Measurements from ENCODE around the gene PSMD11.
"Not testable (repeated sequence)": the region's sequence is repeated elsewhere in the genome, so short reads cannot be mapped to it uniquely, and the experiment has no call there.

PSMD11 gene

GRCh38 chr17:32444301-32445073, at the start of gene PSMD11:
PSMD11 (plus strand) TSS chr17:32444510; CDS start chr17:32444524, 14 bp downstream.
- H3K4me3 ChIP-seq (ENCODE audit: low read length) = peak within 1 kb of the TSS; percentile 96
- no peak for TF ChIP-seq ZNF274 (IDR thresholded peaks at IDR 0.05; ENCODE audit: low read depth, low read length)

GRCh38 chr17:32396343-32396742, 48.0 kb upstream of the PSMD11 start:
- TF ChIP-seq ZNF274 (IDR thresholded peaks at IDR 0.05; ENCODE audit: low read depth, low read length) = no peak
- H3K4me3 ChIP-seq (ENCODE audit: low read length) = no peak overlapping the region

GRCh38 chr17:32398946-32399345, 45.4 kb upstream of the PSMD11 start:
- no peak for TF ChIP-seq ZNF274 (IDR thresholded peaks at IDR 0.05; ENCODE audit: low read depth, low read length)
- H3K4me3 ChIP-seq (ENCODE audit: low read length) = no peak overlapping the region

GRCh38 chr17:32410085-32410484, 34.2 kb upstream of the PSMD11 start:
- H3K4me3 ChIP-seq (ENCODE audit: low read length) = not testable (repeated sequence)

GRCh38 chr17:32426894-32427293, 17.4 kb upstream of the PSMD11 start:
- H3K4me3 ChIP-seq (ENCODE audit: low read length) = no peak overlapping the region
- TF ChIP-seq ZNF274 (IDR thresholded peaks at IDR 0.05; ENCODE audit: low read depth, low read length) = no peak

- TF ChIP-seq ZNF274 (IDR thresholded peaks at IDR 0.05; ENCODE audit: low read depth, low read length) = no peak
Observed at GRCh38 chr17:32429598-32429997, 14.7 kb upstream of the PSMD11 start.

DNA sequence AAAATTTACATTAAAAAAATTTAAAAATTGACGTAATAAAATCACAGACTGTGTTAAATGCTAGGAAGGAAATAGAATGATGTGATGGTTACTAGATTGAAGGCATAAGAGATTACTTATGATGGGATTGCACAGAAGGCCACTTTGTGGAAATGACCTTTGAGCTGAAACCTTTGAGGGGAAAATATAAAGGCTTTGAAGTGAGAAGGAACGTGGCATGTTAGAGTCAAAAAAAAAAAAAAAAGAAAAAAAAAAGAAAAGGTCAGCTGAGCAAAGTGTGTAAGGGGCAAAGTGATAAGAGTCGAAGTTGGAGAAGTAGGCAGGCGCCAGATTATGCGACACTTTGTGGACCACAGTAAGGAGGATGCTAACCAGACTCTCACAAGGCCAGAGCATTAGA, 3.6 kb upstream of the PSMD11 start:
- TF ChIP-seq ZNF274 (IDR thresholded peaks at IDR 0.05; ENCODE audit: low read depth, low read length) = no peak

More at GRCh38 chr17:32429598-32429997, 14.7 kb upstream of the PSMD11 start:
- no peak overlapping the region for H3K4me3 ChIP-seq (ENCODE audit: low read length)

GRCh38 chr17:32441886-32442285, 2.4 kb upstream of the PSMD11 start:
- TF ChIP-seq ZNF274 (IDR thresholded peaks at IDR 0.05; ENCODE audit: low read depth, low read length) = no peak
- no peak overlapping the region for H3K4me3 ChIP-seq (ENCODE audit: low read length)

More for the DNA sequence above, 3.6 kb upstream of the PSMD11 start:
- H3K4me3 ChIP-seq (ENCODE audit: low read length) = no peak overlapping the region

GRCh38 chr17:32443827-32444300, 446 bp upstream of the PSMD11 start:
- TF ChIP-seq ZNF274 (IDR thresholded peaks at IDR 0.05; ENCODE audit: low read depth, low read length) = no peak
- H3K4me3 ChIP-seq (ENCODE audit: low read length) = peak overlapping the region; percentile 76

DNA sequence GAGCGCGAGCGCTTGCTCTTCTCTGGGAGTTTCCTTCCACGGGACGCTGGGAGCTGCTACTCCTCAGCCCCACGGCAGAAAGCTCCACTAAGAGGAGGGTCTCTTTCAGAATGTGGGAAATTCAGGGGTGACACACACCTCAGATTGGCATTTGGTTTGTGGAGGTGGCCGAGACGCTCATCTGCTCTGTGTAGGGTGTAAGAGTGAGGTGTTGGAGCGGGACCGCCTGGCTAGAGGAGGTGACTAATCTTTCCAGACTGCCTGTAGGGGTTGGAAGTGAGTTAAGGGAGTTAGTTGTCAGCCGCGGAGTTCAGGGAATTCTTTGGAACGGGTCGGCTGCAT, 735 bp downstream of the PSMD11 start:
- peak overlapping the region; percentile 96 for H3K4me3 ChIP-seq (ENCODE audit: low read length)
- TF ChIP-seq ZNF274 (IDR thresholded peaks at IDR 0.05; ENCODE audit: low read depth, low read length) = no peak

DNA sequence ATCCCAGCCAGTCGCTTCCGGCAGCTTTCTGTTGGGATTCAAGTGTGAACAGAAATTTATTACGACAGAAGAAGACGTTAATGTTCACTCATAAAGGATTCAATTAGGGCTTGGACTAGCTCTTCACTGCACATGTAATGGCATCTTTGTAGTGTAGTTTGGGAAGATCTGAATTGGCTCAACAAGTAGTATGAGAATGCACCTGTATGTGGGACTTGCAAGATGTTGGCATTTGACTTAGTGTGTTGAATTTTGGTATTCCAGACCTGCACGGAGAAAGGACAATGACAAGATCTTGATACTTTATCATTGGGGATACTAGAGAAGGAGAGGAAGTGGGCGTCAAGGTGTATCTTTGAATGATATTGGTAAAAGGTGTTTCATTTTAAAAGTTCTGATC, 1.2 kb downstream of the PSMD11 start:
- no peak for TF ChIP-seq ZNF274 (IDR thresholded peaks at IDR 0.05; ENCODE audit: low read depth, low read length)

GRCh38 chr17:32445971-32446370, 1.7 kb downstream of the PSMD11 start:
- TF ChIP-seq ZNF274 (IDR thresholded peaks at IDR 0.05; ENCODE audit: low read depth, low read length) = no peak
- peak overlapping the region; percentile 96; the same call in 1 of the 2 replicates for H3K4me3 ChIP-seq (ENCODE audit: low read length)

More for the DNA sequence above, 1.2 kb downstream of the PSMD11 start:
- H3K4me3 ChIP-seq (ENCODE audit: low read length) = peak overlapping the region; percentile 96

DNA sequence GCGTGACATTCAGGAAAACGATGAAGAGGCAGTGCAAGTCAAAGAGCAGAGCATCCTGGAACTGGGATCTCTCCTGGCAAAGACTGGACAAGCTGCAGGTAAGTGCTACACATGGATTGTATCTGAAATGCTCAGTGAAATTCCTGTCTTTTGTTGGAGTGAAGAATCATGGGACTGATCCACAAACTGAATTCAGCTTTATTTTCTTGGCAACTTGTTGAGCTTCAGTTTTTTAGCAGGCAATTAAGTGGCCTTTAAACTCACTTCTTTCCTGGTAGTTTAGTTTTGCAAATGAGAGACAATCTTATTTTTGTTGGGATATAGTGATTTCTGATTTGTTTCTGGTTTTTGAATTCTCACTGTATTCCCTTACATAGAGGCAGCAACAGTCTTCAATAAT, 2.6 kb downstream of the PSMD11 start:
- no peak for TF ChIP-seq ZNF274 (IDR thresholded peaks at IDR 0.05; ENCODE audit: low read depth, low read length)
- 0 out of 2 replicates have a peak overlapping the region, but pooled peaks have one; percentile 26 for H3K4me3 ChIP-seq (ENCODE audit: low read length)

DNA sequence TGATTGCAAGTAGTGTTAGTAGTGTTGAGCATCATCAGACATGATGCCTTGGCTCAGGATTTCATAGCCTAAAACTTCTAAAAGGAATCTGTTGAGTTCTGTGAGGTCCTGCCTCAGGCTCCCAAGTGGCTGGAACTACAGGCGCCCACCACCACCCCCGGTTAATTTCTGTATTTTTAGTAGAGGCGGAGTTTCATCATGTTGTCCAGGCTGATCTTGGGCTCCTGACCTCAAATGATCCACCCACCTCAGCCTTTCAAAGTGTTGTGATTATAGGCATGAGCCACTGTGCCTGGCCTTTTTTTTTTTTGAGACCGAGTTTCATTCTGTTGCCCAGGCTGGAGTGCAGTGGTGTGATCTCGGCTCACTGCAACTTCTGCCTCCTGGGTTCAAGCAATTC, 5.7 kb downstream of the PSMD11 start:
- TF ChIP-seq ZNF274 (IDR thresholded peaks at IDR 0.05; ENCODE audit: low read depth, low read length) = no peak
- H3K4me3 ChIP-seq (ENCODE audit: low read length) = no peak overlapping the region

- not testable (repeated sequence) for H3K4me3 ChIP-seq (ENCODE audit: low read length)
Observed at GRCh38 chr17:32450379-32450778, 6.1 kb downstream of the PSMD11 start.

DNA sequence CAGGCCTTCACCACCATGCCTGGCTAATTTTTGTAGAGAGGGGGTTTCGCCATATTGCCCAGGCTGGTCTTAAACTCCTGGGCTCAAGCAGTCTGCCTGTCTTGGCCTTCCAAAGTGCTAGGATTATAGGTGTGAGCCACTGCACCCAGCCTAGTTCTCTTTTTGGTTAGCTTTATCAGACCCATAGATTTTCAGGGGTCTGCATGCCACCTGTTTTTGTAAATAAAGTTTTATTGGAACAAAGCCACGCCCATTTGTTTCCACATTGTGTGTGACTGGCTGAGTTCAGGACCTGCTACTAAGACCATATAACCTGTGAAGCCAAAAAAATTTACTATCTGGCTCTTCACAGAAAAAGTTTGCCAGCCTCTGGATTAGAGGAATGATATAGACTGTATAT, 7.6 kb downstream of the PSMD11 start:
- TF ChIP-seq ZNF274 (IDR thresholded peaks at IDR 0.05; ENCODE audit: low read depth, low read length) = no peak
- no peak overlapping the region for H3K4me3 ChIP-seq (ENCODE audit: low read length)

Measured in GM08714 (cell line).